CD14-positive monocyte (primary cell): ENCODE results near the gene ENGASE. TPM values are rescaled to one million over a fixed set of nuclear protein-coding genes. Genes with fewer than 3 reads are reported as not detected.
A peak's percentile ranks its signal among the peaks of the same experiment; 100 is the strongest.

ENCODE experiments used
- DNase-seq, 3 donors: peaks; one replicate each; pipeline ENCODE4 v3.0.0-alpha.2; 2011 to 2022
- H2AFZ ChIP-seq: 2 replicates; pipeline ENCODE4 v1.6.0; 2012; ENCODE audit warnings: mild to moderate bottlenecking, low read depth, low read length, inconsistent platforms; ENCODE audit not compliant: insufficient read depth, poor library complexity, severe bottlenecking
- H3K27ac ChIP-seq, 2 donors: 1 replicate in 1 of 2; 2 replicates in 1 of 2; pipeline ENCODE4 v1.5.1; 2012 to 2013; ENCODE audit warnings: low read length in 2 of 2, control low read depth in 1 of 2, inconsistent platforms in 1 of 2, low read depth in 1 of 2, mild to moderate bottlenecking in 1 of 2
- H3K27me3 ChIP-seq, 2 donors: one replicate each; pipeline versions ENCODE4 v1.6.0 to v1.6.1; 2011 to 2013; ENCODE audit warnings: low read length in 2 of 2; ENCODE audit not compliant: control insufficient read depth in 2 of 2, insufficient read depth in 2 of 2
- H3K36me3 ChIP-seq, 2 donors: replicated peaks in 1 of 2; 1 replicate in 1 of 2; 2 replicates in 1 of 2; pipeline versions ENCODE4 v1.5.1 to v1.6.1; 2012 to 2013; ENCODE audit warnings: low read length in 2 of 2, control low read depth in 1 of 2, inconsistent platforms in 1 of 2, mild to moderate bottlenecking in 1 of 2; ENCODE audit not compliant: insufficient read depth in 2 of 2, control insufficient read depth in 1 of 2
- H3K4me1 ChIP-seq, 2 donors: 1 replicate in 1 of 2; 2 replicates in 1 of 2; pipeline versions ENCODE4 v1.5.1 to v1.6.1; 2012 to 2013; ENCODE audit warnings: low read length in 2 of 2, control low read depth in 1 of 2, inconsistent platforms in 1 of 2, mild to moderate bottlenecking in 1 of 2, moderate library complexity in 1 of 2; ENCODE audit not compliant: insufficient read depth in 2 of 2, control insufficient read depth in 1 of 2
- H3K4me2 ChIP-seq: replicated peaks from 2 replicates; pipeline ENCODE3; 2012; ENCODE audit warnings: low read length, moderate library complexity, mild to moderate bottlenecking; ENCODE audit not compliant: poor library complexity, severe bottlenecking; ENCODE audit errors: extremely low read depth
- H3K4me3 ChIP-seq, 3 experiments: fragments of 200-600 bp in 1 of 3; sonication (generic) in 1 of 3; replicated peaks in 1 of 3; 1 replicate in 2 of 3; 2 replicates in 1 of 3; pipeline ENCODE4 v1.5.1; 2011 to 2013; ENCODE audit warnings: low read length in 3 of 3, mild to moderate bottlenecking in 3 of 3, control low read depth in 2 of 3, low read depth in 2 of 3, inconsistent platforms in 1 of 3, moderate library complexity in 1 of 3
- H3K79me2 ChIP-seq: 2 replicates; pipeline ENCODE4 v1.6.0; 2012; ENCODE audit warnings: mild to moderate bottlenecking, control low read depth, inconsistent platforms, low read length, moderate library complexity; ENCODE audit not compliant: insufficient read depth
- H3K9ac ChIP-seq: 2 replicates; pipeline ENCODE4 v1.6.0; 2017; ENCODE audit warnings: low read length, mild to moderate bottlenecking; ENCODE audit not compliant: insufficient read depth, poor library complexity, severe bottlenecking
- H3K9me3 ChIP-seq, 2 donors: replicated peaks in 1 of 2; 1 replicate in 1 of 2; 2 replicates in 1 of 2; pipeline versions ENCODE4 v1.5.1 to v1.6.1; 2012 to 2013; ENCODE audit warnings: low read length in 2 of 2, control low read depth in 1 of 2; ENCODE audit not compliant: control insufficient read depth in 1 of 2, insufficient read depth in 1 of 2
- H4K20me1 ChIP-seq: 2 replicates; pipeline ENCODE4 v1.6.0; 2012; ENCODE audit warnings: mild to moderate bottlenecking, low read length, control low read depth, moderate library complexity; ENCODE audit not compliant: insufficient read depth
- H3K27ac Mint-ChIP-seq, 7 donors: one replicate each; pipeline ENCODE4 v1.8.0; 2020; ENCODE audit warnings: mild to moderate bottlenecking in 7 of 7, mixed read lengths in 7 of 7, moderate library complexity in 6 of 7, inconsistent platforms in 2 of 7
- H3K27me3 Mint-ChIP-seq, 3 donors: one replicate each; pipeline ENCODE4 v1.8.0; 2021 to 2022; ENCODE audit warnings: low read depth in 3 of 3, mild to moderate bottlenecking in 3 of 3, mixed read lengths in 3 of 3, moderate library complexity in 3 of 3, inconsistent platforms in 1 of 3
- H3K36me3 Mint-ChIP-seq, 2 donors: one replicate each; pipeline ENCODE4 v1.8.0; 2020; ENCODE audit warnings: mixed read lengths in 2 of 2, inconsistent platforms in 1 of 2, mild to moderate bottlenecking in 1 of 2
- H3K4me1 Mint-ChIP-seq: one replicate; pipeline ENCODE4 v1.8.0; 2020; ENCODE audit warnings: mild to moderate bottlenecking, mixed read lengths
- H3K4me3 Mint-ChIP-seq, 2 donors: one replicate each; pipeline ENCODE4 v1.8.0; 2020; ENCODE audit warnings: mild to moderate bottlenecking in 2 of 2, mixed read lengths in 2 of 2, moderate library complexity in 1 of 2
- H3K9me3 Mint-ChIP-seq, 7 donors: one replicate each; pipeline ENCODE4 v1.8.0; 2020 to 2022; ENCODE audit warnings: mixed read lengths in 7 of 7, mild to moderate bottlenecking in 6 of 7, moderate library complexity in 6 of 7, inconsistent platforms in 2 of 7
- CTCF ChIP-seq: fragments of 200-600 bp; IDR thresholded peaks from one replicate; pipeline ENCODE4 v1.8.0; 2022; ENCODE audit warnings: antibody characterized with exemption, mild to moderate bottlenecking
- WGBS: methylation state at CpG from one replicate; pipeline ENCODE4 v1.1.5; 2013; ENCODE audit warnings: missing lambda C conversion rate; ENCODE audit not compliant: insufficient coverage; 5-methylcytosine and 5-hydroxymethylcytosine counted together
- intact Hi-C, 2 donors: fragments of 100-400 bp; cut with micrococcal nuclease; formaldehyde crosslinking; loops; one replicate each; pipeline versions ENCODE4 v1.15.0 to v1.15.1; 2023
- polyA plus RNA-seq, 3 donors: library from polyadenylated mRNA; depleted of rRNA in 1 of 3; unstranded in 2 of 3; stranded (reverse) in 1 of 3; fragments of 300-500 nt in 2 of 3; fragments of >200 nt in 1 of 3; fragmentation: Illumina TruSeq in 2 of 3; gene quantifications; 1 replicate in 2 of 3; 2 replicates in 1 of 3; pipeline ENCODE4 v1.2.3, GENCODE V29; 2012 to 2021

The ENGASE gene
- polyA plus RNA-seq, 3 donors = 2.6 to 150 (median 3.0) TPM

DNA sequence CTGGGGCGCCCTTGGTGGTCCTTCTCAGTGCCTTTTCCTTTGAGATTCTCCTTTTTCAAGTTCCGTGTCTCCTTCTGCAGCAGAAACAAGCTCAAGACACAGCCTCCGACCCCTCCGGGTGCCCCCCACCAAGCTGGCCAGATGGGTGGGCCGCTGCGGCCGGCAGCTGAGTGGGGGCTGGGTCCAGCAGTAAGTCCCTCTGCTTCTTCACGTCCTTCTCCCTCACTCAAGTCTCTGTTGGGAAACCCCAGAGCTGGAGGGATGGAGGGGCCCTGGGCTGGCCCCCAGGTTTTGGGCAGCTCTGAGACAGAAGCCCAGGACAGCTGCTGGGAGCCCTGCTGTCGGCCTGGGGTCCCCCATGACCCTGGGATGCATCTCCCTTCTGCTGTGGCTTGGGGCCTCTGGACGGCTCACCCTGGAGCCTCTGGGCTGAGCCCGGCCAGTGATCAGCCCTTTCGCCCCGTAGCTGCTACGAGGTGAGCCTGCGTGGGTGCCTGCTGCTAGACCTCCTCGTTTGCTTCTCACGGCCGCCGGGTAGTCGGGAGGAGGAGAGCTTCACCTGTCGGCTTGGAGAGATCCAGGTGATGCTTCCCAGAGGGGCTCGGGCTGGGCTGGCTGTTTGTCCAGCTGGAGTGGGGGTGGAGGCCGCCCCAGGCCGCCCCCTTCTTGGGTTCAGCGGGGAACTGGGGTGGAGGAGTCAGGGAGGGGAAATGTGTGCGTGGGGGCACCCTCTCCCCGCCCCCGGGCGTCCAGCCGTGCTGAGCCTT is 10.7 kb downstream of the ENGASE start:
- 95% methylated on average over 19 of the region's 30 CpGs for WGBS
- Histone ChIP-seq H3K4me1 (no peaks in the 10 kb centered on the region), H4K20me1 (peaks cover 38% of the 10 kb centered on the region), H3K4me3 (no peak overlapping the region), H3K4me2 (no peak overlapping the region), H3K79me2 (no peaks in the 10 kb centered on the region), H3K9ac (no peak overlapping the region), H3K27me3 (no peaks in the 10 kb centered on the region), H3K27ac (no peak overlapping the region), H3K9me3 (no peaks in the 10 kb centered on the region), H2AFZ (no peak overlapping the region), H3K36me3 (peaks cover 53 to 69% of the 10 kb centered on the region in 2 donors)
- TF ChIP-seq CTCF = no peak
- no peak overlapping the region for H3K4me3 Mint-ChIP-seq
- H3K4me1 Mint-ChIP-seq = no peaks in the 10 kb centered on the region
- H3K36me3 Mint-ChIP-seq = peaks cover 50 to 74% of the 10 kb centered on the region in 2 donors
- H3K9me3 Mint-ChIP-seq = no peaks in the 10 kb centered on the region
- no peak for DNase-seq
- peak overlapping the region in 1 of 7 donors; percentile 24 for H3K27ac Mint-ChIP-seq
- no peaks in the 10 kb centered on the region for H3K27me3 Mint-ChIP-seq
- intact Hi-C loops = no loop called here

- H3K9ac ChIP-seq = no peak overlapping the region
- H3K4me3 ChIP-seq = no peak overlapping the region
- intact Hi-C loops = no loop called here
- H3K4me2 ChIP-seq = no peak overlapping the region
- H3K4me1 ChIP-seq = no peaks in the 10 kb centered on the region
- H3K27me3 ChIP-seq = no peaks in the 10 kb centered on the region
- H3K79me2 ChIP-seq = no peaks in the 10 kb centered on the region
- peaks cover 48 to 62% of the 10 kb centered on the region in 2 donors for H3K36me3 ChIP-seq
- 97% methylated on average over 23 of the region's 28 CpGs for WGBS
- no peak overlapping the region for H3K27ac ChIP-seq
- Mint-ChIP-seq H3K36me3 (peaks cover 43 to 67% of the 10 kb centered on the region in 2 donors), H3K4me1 (no peaks in the 10 kb centered on the region), H3K27ac (no peak overlapping the region), H3K27me3 (peaks cover 0 to 3% (median 0%) of the 10 kb centered on the region in 3 donors), H3K4me3 (no peak overlapping the region), H3K9me3 (no peaks in the 10 kb centered on the region)
- no peak for DNase-seq
- H3K9me3 ChIP-seq = no peaks in the 10 kb centered on the region
- no peak overlapping the region for H2AFZ ChIP-seq
- peaks cover 38% of the 10 kb centered on the region for H4K20me1 ChIP-seq
- no peak for TF ChIP-seq CTCF
Measured at GRCh38 chr17:79085921-79086551, 11.4 kb downstream of the ENGASE start.
